Naive thymus-derived CD4-positive, alpha-beta T cell (primary cell): ENCODE data around the gene MZT2B. TPM values are rescaled to one million over a fixed set of nuclear protein-coding genes. Genes with fewer than 3 reads are reported as not detected.
"Not testable (repeated sequence)": the region's sequence is repeated elsewhere in the genome, so short reads cannot be mapped to it uniquely, and the experiment has no call there.

ENCODE experiments used
- ATAC-seq: fragments of 150-1000 bp; cut with Tn5 transposase; 2 replicates; pipeline ENCODE4 v1.10.0; 2021; ENCODE audit warnings: mild to moderate bottlenecking, moderate library complexity
- CTCF ChIA-PET: fragments of 350-600 bp; sonication (Branson Sonifier 250); formaldehyde crosslinking; loops from one replicate; lab custom pipeline; 2021; ENCODE audit warnings: antibody characterized with exemption; lab: Charles Lee
- POLR2A ChIA-PET: fragments of 350-600 bp; sonication (Branson Sonifier 250); formaldehyde crosslinking; loops from one replicate; lab custom pipeline; 2021; ENCODE audit warnings: antibody characterized with exemption, inconsistent platforms; lab: Charles Lee
- DNase-seq, 9 donors: peaks; one replicate each; pipeline versions ENCODE4 v3.0.0 to v3.0.0-alpha.2; 2020 to 2022; ENCODE audit warnings: mixed read lengths in 1 of 9
- H3K27ac ChIP-seq: one replicate; pipeline ENCODE4 v1.7.0; 2013; ENCODE audit warnings: mild to moderate bottlenecking, low read depth, low read length, moderate library complexity
- H3K27me3 ChIP-seq, 2 donors: one replicate each; pipeline ENCODE4 v1.7.0; 2013; ENCODE audit warnings: low read length in 2 of 2, mild to moderate bottlenecking in 2 of 2, moderate library complexity in 2 of 2; ENCODE audit not compliant: control insufficient read depth in 2 of 2, insufficient read depth in 2 of 2
- H3K36me3 ChIP-seq, 3 experiments: 1 replicate in 2 of 3; 2 replicates in 1 of 3; pipeline ENCODE4 v1.7.0; 2013; ENCODE audit warnings: low read length in 3 of 3, mild to moderate bottlenecking in 3 of 3, moderate library complexity in 1 of 3; ENCODE audit not compliant: insufficient read depth in 3 of 3, control insufficient read depth in 2 of 3
- H3K4me1 ChIP-seq, 2 donors: one replicate each; pipeline ENCODE4 v1.7.0; 2013; ENCODE audit warnings: low read length in 2 of 2, mild to moderate bottlenecking in 2 of 2, moderate library complexity in 1 of 2; ENCODE audit not compliant: control insufficient read depth in 2 of 2, insufficient read depth in 2 of 2
- H3K4me3 ChIP-seq: 2 replicates; pipeline ENCODE4 v1.7.0; 2013; ENCODE audit warnings: mild to moderate bottlenecking, low read length
- H3K9me3 ChIP-seq, 3 experiments: 1 replicate in 2 of 3; 2 replicates in 1 of 3; pipeline ENCODE4 v1.7.0; 2013; ENCODE audit warnings: low read length in 3 of 3; ENCODE audit not compliant: control insufficient read depth in 2 of 3
- H3K27ac Mint-ChIP-seq, 9 donors: one replicate each; pipeline ENCODE4 v1.8.0; 2020 to 2022; ENCODE audit warnings: mixed read lengths in 9 of 9, mild to moderate bottlenecking in 8 of 9, moderate library complexity in 5 of 9, inconsistent platforms in 2 of 9
- H3K27me3 Mint-ChIP-seq, 5 donors: one replicate each; pipeline ENCODE4 v1.8.0; 2021 to 2022; ENCODE audit warnings: mixed read lengths in 5 of 5, mild to moderate bottlenecking in 1 of 5
- H3K36me3 Mint-ChIP-seq, 5 donors: one replicate each; pipeline ENCODE4 v1.8.0; 2020 to 2022; ENCODE audit warnings: mixed read lengths in 5 of 5, mild to moderate bottlenecking in 3 of 5, inconsistent platforms in 1 of 5
- H3K4me1 Mint-ChIP-seq, 7 donors: one replicate each; pipeline ENCODE4 v1.8.0; 2020 to 2022; ENCODE audit warnings: mixed read lengths in 7 of 7, mild to moderate bottlenecking in 3 of 7, inconsistent platforms in 1 of 7
- H3K4me3 Mint-ChIP-seq, 10 donors: one replicate each; pipeline ENCODE4 v1.8.0; 2020 to 2022; ENCODE audit warnings: mild to moderate bottlenecking in 10 of 10, mixed read lengths in 10 of 10, moderate library complexity in 6 of 10, inconsistent platforms in 2 of 10
- H3K9me3 Mint-ChIP-seq, 11 donors: one replicate each; pipeline ENCODE4 v1.8.0; 2020 to 2022; ENCODE audit warnings: mixed read lengths in 11 of 11, mild to moderate bottlenecking in 4 of 11, inconsistent platforms in 1 of 11, moderate library complexity in 1 of 11
- intact Hi-C, 2 donors: fragments of 100-400 bp; cut with micrococcal nuclease; formaldehyde crosslinking; loops; one replicate each; pipeline ENCODE4 v1.15.1; 2023
- polyA plus RNA-seq, 2 donors: library from polyadenylated mRNA; unstranded; fragments of 300-500 nt; fragmentation: Illumina TruSeq; gene quantifications; one replicate each; pipeline ENCODE4 v1.2.3, GENCODE V29; 2021
- total RNA-seq, 6 experiments: library from RNA in 5 of 6; stranded (reverse) in 5 of 6; gene quantifications; 1 replicate in 5 of 6; 2 replicates in 1 of 6; pipeline ENCODE4 v1.2.3 and lab custom pipeline; 2021 to 2026

The MZT2B gene
- total and polyA plus RNA-seq, 7 experiments from 2014 or later, result 180 to 323 (median 227) TPM

- H3K4me1 ChIP-seq, CTCF ChIA-PET, intact Hi-C loops, H3K27me3 ChIP-seq, H3K4me3 ChIP-seq, H3K27ac Mint-ChIP-seq, POLR2A ChIA-PET, ATAC-seq, H3K9me3 ChIP-seq, H3K36me3 ChIP-seq, H3K9me3 Mint-ChIP-seq, H3K36me3 Mint-ChIP-seq, H3K4me3 Mint-ChIP-seq, H3K27me3 Mint-ChIP-seq, H3K27ac ChIP-seq: not testable (repeated sequence)
- peaks cover 0 to 11% (median 2%) of the 10 kb centered on the region in 7 donors for H3K4me1 Mint-ChIP-seq
- DNase-seq, result peak in 1 of 9 donors; percentile 8
Measured at GRCh38 chr2:130139331-130140280, 42.5 kb upstream of the MZT2B start.

GRCh38 chr2:130140516-130140915, 41.5 kb upstream of the MZT2B start:
- H3K9me3 ChIP-seq, POLR2A ChIA-PET, H3K27ac Mint-ChIP-seq, intact Hi-C loops, H3K4me3 ChIP-seq, H3K27me3 Mint-ChIP-seq, H3K27me3 ChIP-seq, H3K36me3 ChIP-seq, CTCF ChIA-PET, H3K4me3 Mint-ChIP-seq, ATAC-seq, H3K36me3 Mint-ChIP-seq, H3K27ac ChIP-seq, H3K4me1 ChIP-seq, H3K9me3 Mint-ChIP-seq: not testable (repeated sequence)
- peaks cover 0 to 13% (median 3%) of the 10 kb centered on the region in 7 donors for H3K4me1 Mint-ChIP-seq
- peak in 1 of 9 donors; percentile 12 for DNase-seq

GRCh38 chr2:130141002-130141401, 41.1 kb upstream of the MZT2B start:
- intact Hi-C loops, H3K4me1 ChIP-seq, CTCF ChIA-PET, ATAC-seq, H3K9me3 Mint-ChIP-seq, H3K36me3 ChIP-seq, H3K27me3 ChIP-seq, H3K9me3 ChIP-seq, H3K36me3 Mint-ChIP-seq, H3K27ac Mint-ChIP-seq, POLR2A ChIA-PET, H3K4me3 ChIP-seq, H3K4me3 Mint-ChIP-seq, H3K27ac ChIP-seq: not testable (repeated sequence)
- Mint-ChIP-seq H3K27me3 (peaks cover 2 to 11% (median 10%) of the 10 kb centered on the region in 5 donors), H3K4me1 (peaks cover 0 to 13% (median 3%) of the 10 kb centered on the region in 7 donors)
- DNase-seq, result peak in 1 of 9 donors; percentile 19

GRCh38 chr2:130141645-130142370, 40.3 kb upstream of the MZT2B start:
- H3K36me3 ChIP-seq, intact Hi-C loops, H3K27ac Mint-ChIP-seq, H3K4me1 ChIP-seq, H3K36me3 Mint-ChIP-seq, ATAC-seq, H3K4me3 Mint-ChIP-seq, CTCF ChIA-PET, POLR2A ChIA-PET, H3K9me3 Mint-ChIP-seq, H3K27me3 ChIP-seq, H3K9me3 ChIP-seq, H3K27ac ChIP-seq, H3K4me3 ChIP-seq: not testable (repeated sequence)
- peak in 1 of 9 donors; percentile 14 for DNase-seq
- peaks cover 5 to 18% (median 15%) of the 10 kb centered on the region in 5 donors for H3K27me3 Mint-ChIP-seq
- H3K4me1 Mint-ChIP-seq, result peaks cover 0 to 13% (median 3%) of the 10 kb centered on the region in 7 donors

- POLR2A ChIA-PET, H3K27ac Mint-ChIP-seq, H3K9me3 ChIP-seq: not testable (repeated sequence)
Measured at GRCh38 chr2:130142396-130143265, 39.4 kb upstream of the MZT2B start.

GRCh38 chr2:130143266-130144039, 38.6 kb upstream of the MZT2B start:
- peaks cover 5 to 18% (median 15%) of the 10 kb centered on the region in 5 donors for H3K27me3 Mint-ChIP-seq
- ATAC-seq, CTCF ChIA-PET: not testable (repeated sequence)

More at GRCh38 chr2:130142396-130143265, 39.4 kb upstream of the MZT2B start:
- ATAC-seq, H3K4me3 ChIP-seq, H3K27me3 ChIP-seq, H3K36me3 ChIP-seq, H3K9me3 Mint-ChIP-seq, H3K27ac ChIP-seq, intact Hi-C loops, H3K36me3 Mint-ChIP-seq, CTCF ChIA-PET, H3K4me1 ChIP-seq: not testable (repeated sequence)
- DNase-seq, result peak in 1 of 9 donors; percentile 14
- Mint-ChIP-seq H3K27me3 (peaks cover 5 to 18% (median 15%) of the 10 kb centered on the region in 5 donors), H3K4me1 (peaks cover 0 to 13% (median 3%) of the 10 kb centered on the region in 7 donors), H3K4me3 (peak overlapping the region; percentile 23 to 86 (median 70))

More at GRCh38 chr2:130143266-130144039, 38.6 kb upstream of the MZT2B start:
- H3K36me3 ChIP-seq, H3K27me3 ChIP-seq, H3K9me3 ChIP-seq, H3K9me3 Mint-ChIP-seq, POLR2A ChIA-PET, H3K4me1 ChIP-seq, intact Hi-C loops, H3K27ac ChIP-seq, H3K4me3 ChIP-seq, H3K36me3 Mint-ChIP-seq: not testable (repeated sequence)
- H3K27ac Mint-ChIP-seq, result peak overlapping the region in 1 of 9 donors; percentile 14
- DNase-seq, result peak in 1 of 9 donors; percentile 16
- H3K4me1 Mint-ChIP-seq, result peaks cover 0 to 16% (median 3%) of the 10 kb centered on the region in 7 donors
- peak overlapping the region; percentile 36 to 86 (median 74) for H3K4me3 Mint-ChIP-seq
